Measurements from ENCODE around the gene ATP11A. TPM values are rescaled to one million over a fixed set of nuclear protein-coding genes. Genes with fewer than 3 reads are reported as not detected.
"Not testable (repeated sequence)": the region's sequence is repeated elsewhere in the genome, so short reads cannot be mapped to it uniquely, and the experiment has no call there.

Gene ATP11A
- total and polyA plus RNA-seq, 9 donors: 11.9 to 26.7 (median 21.3) TPM

DNA sequence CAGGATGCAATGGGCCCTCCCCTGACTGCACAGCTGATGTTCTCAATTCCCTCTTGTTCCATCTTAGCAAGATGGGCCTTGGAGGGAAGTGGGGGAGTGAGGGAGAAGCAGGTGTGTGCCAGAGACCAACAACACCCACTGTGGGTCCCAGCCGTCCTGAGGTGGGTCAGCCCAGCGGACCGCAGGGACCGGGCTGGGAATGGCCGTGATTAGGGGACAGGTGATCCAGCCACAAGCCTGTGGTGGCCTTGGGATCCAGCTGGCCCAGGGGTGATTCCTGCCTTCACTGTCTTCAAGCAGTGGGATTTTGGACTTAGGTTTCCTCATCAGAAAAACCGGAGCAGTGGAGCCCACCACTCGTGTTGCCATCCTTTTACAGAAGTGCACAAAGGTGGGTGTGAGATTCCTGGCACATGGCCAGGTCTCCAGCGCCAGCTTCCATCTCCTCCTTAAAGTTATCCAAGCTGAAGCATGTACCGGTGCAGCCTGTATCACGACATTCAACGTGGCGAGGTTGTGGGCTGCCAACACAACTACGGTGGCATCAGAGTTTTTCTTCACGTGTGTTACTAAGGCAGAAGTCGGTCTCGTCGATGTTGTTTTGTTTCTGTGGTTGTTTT is 9.0 kb upstream of the ATP11A start:
- H3K4me1 ChIP-seq (ENCODE audit: control insufficient read depth, insufficient read depth, low read length): no peaks in the 10 kb centered on the region
- no peak overlapping the region for H3K4me3 ChIP-seq (ENCODE audit: low read length)
- no peaks in the 10 kb centered on the region for H3K36me3 ChIP-seq (ENCODE audit: control insufficient read depth, insufficient read depth, low read length)
- no peaks in the 10 kb centered on the region for H3K9me3 ChIP-seq (replicated peaks; ENCODE audit: control insufficient read depth, low read depth, low read length)
- H3K27me3 ChIP-seq (ENCODE audit: control insufficient read depth, insufficient read depth, low read length): no peaks in the 10 kb centered on the region
- H3K27ac ChIP-seq (ENCODE audit: low read length): no peak overlapping the region
- no peak for DNase-seq
- WGBS (ENCODE audit: insufficient coverage): 87% methylated on average over 17 of the region's 17 CpGs

DNA sequence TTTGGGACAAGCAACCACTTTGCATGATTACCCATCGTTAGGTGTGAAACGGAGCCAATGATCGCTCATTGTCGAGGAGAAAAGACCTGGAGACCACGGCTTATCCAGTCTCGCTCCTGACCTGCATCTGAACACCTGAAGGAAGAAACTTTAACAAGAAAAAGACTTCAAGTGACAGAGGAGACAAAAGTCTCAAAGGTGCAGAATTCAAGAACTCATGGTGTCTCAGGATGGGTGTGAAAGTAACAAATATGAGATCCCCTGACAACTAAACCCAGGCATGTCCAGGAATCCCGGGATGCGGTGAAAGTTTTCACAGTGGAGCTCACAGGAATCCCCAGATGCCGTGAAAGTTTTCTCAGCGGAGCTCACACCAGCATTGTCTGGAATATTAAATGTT is 6.3 kb upstream of the ATP11A start:
- Histone ChIP-seq H3K27me3 (ENCODE audit: control insufficient read depth, insufficient read depth, low read length) (no peaks in the 10 kb centered on the region), H3K4me3 (ENCODE audit: low read length) (no peak overlapping the region), H3K9me3 (replicated peaks; ENCODE audit: control insufficient read depth, low read depth, low read length) (no peaks in the 10 kb centered on the region), H3K27ac (ENCODE audit: low read length) (no peak overlapping the region), H3K36me3 (ENCODE audit: control insufficient read depth, insufficient read depth, low read length) (no peaks in the 10 kb centered on the region), H3K4me1 (ENCODE audit: control insufficient read depth, insufficient read depth, low read length) (no peaks in the 10 kb centered on the region)
- DNase-seq: no peak
- 85% methylated on average over 5 of the region's 10 CpGs for WGBS (ENCODE audit: insufficient coverage)

DNA sequence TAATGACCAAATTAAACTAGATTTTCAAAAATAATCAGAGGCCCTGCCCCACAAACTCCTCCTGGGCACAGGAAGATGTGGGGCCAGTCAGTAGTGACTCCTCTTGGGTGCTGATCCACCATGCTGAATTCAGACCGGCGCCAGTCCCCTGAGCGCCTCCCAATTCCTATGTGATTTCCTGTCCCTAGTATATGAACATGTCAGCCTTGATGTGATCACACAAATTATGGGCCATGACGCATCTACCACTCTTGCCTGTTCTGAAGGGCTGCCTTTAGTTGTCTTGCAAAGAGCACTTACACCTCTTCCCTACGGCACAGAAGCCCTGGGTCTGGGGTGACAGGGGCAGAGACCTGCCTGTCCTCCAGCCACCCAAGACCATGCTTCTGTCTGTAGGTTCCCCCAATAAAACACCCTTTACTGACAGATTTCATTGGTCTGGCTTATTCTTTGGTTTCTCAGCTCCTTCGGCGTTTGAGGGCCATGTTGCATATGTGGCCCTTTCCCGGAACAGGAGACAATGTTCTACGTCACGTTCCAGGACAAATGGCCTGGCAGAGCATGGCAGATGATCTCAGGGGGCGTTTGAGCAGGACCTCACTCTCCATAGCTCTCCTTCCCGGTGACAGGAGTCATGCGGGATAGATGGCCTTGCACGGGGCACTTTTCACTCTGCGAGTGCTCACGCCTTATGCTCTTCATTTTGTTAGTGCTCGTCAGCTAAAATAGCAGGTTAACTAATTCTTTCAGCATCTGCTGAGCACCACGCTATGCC is 5.6 kb upstream of the ATP11A start:
- DNase-seq: no peak
- Histone ChIP-seq H3K36me3 (ENCODE audit: control insufficient read depth, insufficient read depth, low read length) (no peaks in the 10 kb centered on the region), H3K9me3 (replicated peaks; ENCODE audit: control insufficient read depth, low read depth, low read length) (no peaks in the 10 kb centered on the region), H3K27ac (ENCODE audit: low read length) (no peak overlapping the region), H3K4me1 (ENCODE audit: control insufficient read depth, insufficient read depth, low read length) (peaks cover 5% of the 10 kb centered on the region), H3K27me3 (ENCODE audit: control insufficient read depth, insufficient read depth, low read length) (no peaks in the 10 kb centered on the region), H3K4me3 (ENCODE audit: low read length) (no peak overlapping the region)
- 90% methylated on average over 18 of the region's 18 CpGs for WGBS (ENCODE audit: insufficient coverage)

DNA sequence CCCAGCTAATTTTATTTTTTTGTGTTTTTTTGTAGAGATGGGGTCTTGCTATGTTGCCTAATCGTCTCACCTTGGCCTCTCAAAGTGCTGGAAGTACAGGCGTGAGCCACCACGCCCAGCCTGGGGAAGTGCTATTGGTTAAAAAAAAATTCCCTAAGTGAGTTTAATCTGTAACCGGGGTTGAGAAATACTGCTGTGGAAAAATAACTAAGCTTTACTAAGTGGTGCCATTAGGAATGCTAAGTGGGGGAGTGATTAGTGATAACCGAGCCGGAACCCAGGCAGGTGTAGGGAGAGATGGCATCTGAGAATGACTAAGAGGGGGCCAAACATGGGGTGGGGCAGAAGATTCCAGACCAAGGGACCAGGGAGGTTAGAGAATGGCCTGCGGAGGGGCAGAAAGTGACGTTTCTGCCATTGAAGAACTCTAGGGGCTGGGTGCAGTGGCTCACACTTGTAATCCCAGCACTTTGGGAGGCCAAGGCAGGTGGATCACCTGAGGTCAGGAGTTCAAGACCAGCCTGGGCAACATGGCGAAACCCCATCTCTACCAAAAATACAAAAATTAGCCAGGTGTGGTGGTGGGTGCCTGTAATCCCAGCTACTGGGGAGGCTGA is 4.5 kb upstream of the ATP11A start:
- H3K4me1 ChIP-seq (ENCODE audit: control insufficient read depth, insufficient read depth, low read length); H3K4me3 ChIP-seq (ENCODE audit: low read length); H3K9me3 ChIP-seq (replicated peaks; ENCODE audit: control insufficient read depth, low read depth, low read length); H3K36me3 ChIP-seq (ENCODE audit: control insufficient read depth, insufficient read depth, low read length); DNase-seq; H3K27ac ChIP-seq (ENCODE audit: low read length); H3K27me3 ChIP-seq (ENCODE audit: control insufficient read depth, insufficient read depth, low read length): not testable (repeated sequence)
- 89% methylated on average over 8 of the region's 9 CpGs for WGBS (ENCODE audit: insufficient coverage)

DNA sequence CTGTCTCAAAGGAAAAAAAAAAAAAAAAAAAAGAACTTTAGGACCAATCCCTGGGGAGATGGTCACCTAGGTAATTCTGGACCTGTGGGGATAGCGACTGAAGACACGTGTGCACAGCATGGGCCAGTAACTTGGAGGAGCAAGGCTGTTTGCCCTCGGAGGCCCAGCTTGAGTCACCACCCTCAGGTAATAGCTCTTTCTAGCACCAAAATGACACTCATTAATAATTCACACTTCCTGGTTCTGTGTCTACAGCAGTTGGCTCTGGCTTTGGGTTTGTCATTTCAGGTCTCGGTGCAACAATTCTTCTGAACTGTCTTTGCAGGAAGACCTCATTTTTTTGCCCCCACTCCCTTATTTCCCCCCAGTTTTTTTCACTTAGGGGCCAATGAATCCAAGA is 3.9 kb upstream of the ATP11A start:
- no peak for DNase-seq
- peaks cover 7% of the 10 kb centered on the region for H3K4me1 ChIP-seq (ENCODE audit: control insufficient read depth, insufficient read depth, low read length)
- no peak overlapping the region for H3K27ac ChIP-seq (ENCODE audit: low read length)
- no peaks in the 10 kb centered on the region for H3K36me3 ChIP-seq (ENCODE audit: control insufficient read depth, insufficient read depth, low read length)
- no peaks in the 10 kb centered on the region for H3K9me3 ChIP-seq (replicated peaks; ENCODE audit: control insufficient read depth, low read depth, low read length)
- no peak overlapping the region for H3K4me3 ChIP-seq (ENCODE audit: low read length)
- 67% methylated on average over 2 of the region's 4 CpGs for WGBS (ENCODE audit: insufficient coverage)
- H3K27me3 ChIP-seq (ENCODE audit: control insufficient read depth, insufficient read depth, low read length): no peaks in the 10 kb centered on the region

DNA sequence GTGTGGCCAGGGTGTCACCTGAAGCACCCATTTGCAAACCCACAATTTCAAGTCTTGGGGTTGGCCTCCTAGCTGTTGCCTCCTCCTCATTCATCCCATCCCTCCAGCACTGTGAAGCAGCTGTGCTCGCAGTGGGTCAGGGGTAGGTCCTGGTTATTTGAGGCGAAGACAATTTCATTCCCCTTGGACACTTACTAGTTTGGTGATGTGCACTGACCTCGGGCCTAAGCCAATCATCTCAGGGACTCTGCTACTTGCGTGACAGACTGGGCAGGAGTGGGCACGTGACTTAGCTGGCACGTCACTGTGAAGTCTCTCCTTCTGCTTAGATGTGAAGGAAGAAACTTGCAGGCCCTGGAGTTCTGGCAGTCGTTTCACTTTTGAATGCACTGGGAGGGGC is 3.5 kb upstream of the ATP11A start:
- Histone ChIP-seq H3K27ac (ENCODE audit: low read length) (no peak overlapping the region), H3K9me3 (replicated peaks; ENCODE audit: control insufficient read depth, low read depth, low read length) (no peaks in the 10 kb centered on the region)
- 94% methylated on average over 3 of the region's 7 CpGs for WGBS (ENCODE audit: insufficient coverage)

DNA sequence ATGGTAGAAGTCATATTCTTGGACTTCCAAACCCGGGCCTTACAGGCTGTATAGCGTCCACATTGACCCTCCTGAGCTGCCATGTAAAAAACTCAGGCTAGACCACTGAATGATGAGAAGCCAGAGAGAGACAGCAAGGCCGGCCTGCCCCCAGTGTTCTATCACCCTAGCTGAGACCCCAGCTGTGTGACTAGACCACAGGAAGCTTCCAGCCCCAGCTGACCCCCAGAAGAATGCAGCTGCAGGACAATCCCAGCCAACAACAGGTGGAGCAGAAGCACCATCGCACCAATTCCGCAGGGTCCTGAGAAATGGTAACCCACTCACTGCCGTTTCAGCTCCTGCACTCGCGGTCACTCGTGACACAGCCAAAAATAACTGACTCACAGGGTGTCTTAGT is 2.9 kb upstream of the ATP11A start:
- no peak overlapping the region for H3K27ac ChIP-seq (ENCODE audit: low read length)
- no peaks in the 10 kb centered on the region for H3K36me3 ChIP-seq (ENCODE audit: control insufficient read depth, insufficient read depth, low read length)
- peaks cover 4% of the 10 kb centered on the region for H3K27me3 ChIP-seq (ENCODE audit: control insufficient read depth, insufficient read depth, low read length)
- 66% methylated on average over 9 of the region's 9 CpGs for WGBS (ENCODE audit: insufficient coverage)
- H3K4me3 ChIP-seq (ENCODE audit: low read length): no peak overlapping the region
- DNase-seq: no peak
- H3K4me1 ChIP-seq (ENCODE audit: control insufficient read depth, insufficient read depth, low read length): peaks cover 18% of the 10 kb centered on the region
- H3K9me3 ChIP-seq (replicated peaks; ENCODE audit: control insufficient read depth, low read depth, low read length): no peaks in the 10 kb centered on the region

More for the DNA sequence above, 3.5 kb upstream of the ATP11A start:
- H3K4me1 ChIP-seq (ENCODE audit: control insufficient read depth, insufficient read depth, low read length): peaks cover 12% of the 10 kb centered on the region
- H3K36me3 ChIP-seq (ENCODE audit: control insufficient read depth, insufficient read depth, low read length): no peaks in the 10 kb centered on the region
- no peak for DNase-seq
- no peak overlapping the region for H3K4me3 ChIP-seq (ENCODE audit: low read length)
- no peaks in the 10 kb centered on the region for H3K27me3 ChIP-seq (ENCODE audit: control insufficient read depth, insufficient read depth, low read length)

DNA sequence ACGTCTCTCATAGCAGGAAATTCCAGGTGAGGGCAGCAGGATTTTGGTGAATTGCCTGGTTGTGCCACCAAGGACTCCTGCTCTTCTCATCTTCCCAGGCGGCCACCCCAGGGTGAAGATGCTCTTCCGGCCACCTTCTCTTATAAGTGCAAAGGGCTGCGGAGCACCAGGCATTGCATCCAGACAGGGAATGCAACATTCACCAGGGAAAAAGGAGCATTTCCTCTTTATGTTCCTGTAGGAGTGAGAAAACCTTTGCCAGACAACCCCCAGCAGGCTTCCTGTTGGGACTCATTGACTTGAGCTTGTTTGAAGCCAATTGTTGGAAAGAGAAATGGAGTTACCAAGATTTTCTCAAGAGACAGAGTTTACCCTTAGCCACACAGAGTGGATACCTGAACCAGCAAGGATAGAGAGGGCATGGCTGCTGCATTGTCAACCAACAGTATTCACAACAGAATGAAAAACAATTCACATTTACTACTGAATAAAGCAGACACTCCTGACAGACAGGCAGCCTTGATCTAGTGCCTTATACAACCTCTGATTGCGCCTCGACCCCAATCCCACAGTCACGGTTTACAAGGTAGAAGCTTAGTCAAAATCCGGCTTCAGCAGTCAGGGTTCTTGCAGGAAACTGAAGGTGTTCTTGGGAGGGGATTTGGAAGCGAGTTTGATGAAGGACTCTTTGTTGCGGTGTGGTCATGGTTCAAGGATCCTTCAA is 1.8 kb upstream of the ATP11A start:
- Histone ChIP-seq H3K9me3 (replicated peaks; ENCODE audit: control insufficient read depth, low read depth, low read length) (no peaks in the 10 kb centered on the region), H3K27me3 (ENCODE audit: control insufficient read depth, insufficient read depth, low read length) (peaks cover 7% of the 10 kb centered on the region), H3K36me3 (ENCODE audit: control insufficient read depth, insufficient read depth, low read length) (no peaks in the 10 kb centered on the region), H3K4me1 (ENCODE audit: control insufficient read depth, insufficient read depth, low read length) (peaks cover 22% of the 10 kb centered on the region), H3K27ac (ENCODE audit: low read length) (no peak overlapping the region), H3K4me3 (ENCODE audit: low read length) (no peak overlapping the region)
- 61% methylated on average over 7 of the region's 10 CpGs for WGBS (ENCODE audit: insufficient coverage)
- no peak for DNase-seq

DNA sequence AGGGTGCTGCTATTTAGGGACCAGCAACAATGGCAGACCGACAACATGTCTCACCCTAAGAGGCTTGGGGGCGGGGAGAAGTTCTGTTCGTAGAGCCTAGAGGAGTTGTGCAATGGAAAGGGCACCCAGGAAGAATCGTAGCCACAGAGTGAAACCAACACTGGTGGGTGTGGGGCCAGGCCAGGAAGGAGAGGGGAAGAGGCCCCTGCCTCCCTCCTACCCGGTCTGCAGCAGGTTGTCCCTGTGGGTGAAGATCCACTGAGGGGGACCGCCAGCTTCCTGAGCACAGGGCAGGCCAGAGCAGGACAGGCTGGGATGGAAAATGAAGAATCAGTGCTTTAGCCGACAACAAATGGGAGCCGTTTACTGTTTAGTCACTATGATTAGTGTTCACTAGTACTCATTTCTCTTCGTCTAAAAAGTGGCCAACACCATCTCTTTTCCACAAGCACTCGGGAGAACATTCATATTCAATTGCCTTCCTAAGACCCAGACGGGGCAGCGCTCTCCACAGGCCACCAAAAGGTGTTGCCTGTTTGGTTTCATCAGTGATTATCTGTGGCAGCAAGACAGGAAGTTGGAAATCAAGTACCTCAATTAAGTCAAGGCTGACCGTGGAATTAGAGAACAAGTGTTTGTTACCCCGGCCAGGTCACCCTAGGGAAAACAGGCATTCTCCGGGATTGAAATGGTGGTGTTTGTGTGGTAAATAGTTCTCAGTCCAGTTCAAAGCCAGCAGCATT is 1.1 kb upstream of the ATP11A start:
- H3K27me3 ChIP-seq (ENCODE audit: control insufficient read depth, insufficient read depth, low read length): peaks cover 7% of the 10 kb centered on the region
- no peaks in the 10 kb centered on the region for H3K9me3 ChIP-seq (replicated peaks; ENCODE audit: control insufficient read depth, low read depth, low read length)
- WGBS (ENCODE audit: insufficient coverage): 42% methylated on average over 10 of the region's 15 CpGs
- H3K4me1 ChIP-seq (ENCODE audit: control insufficient read depth, insufficient read depth, low read length): peaks cover 26% of the 10 kb centered on the region
- H3K27ac ChIP-seq (ENCODE audit: low read length): peak overlapping the region; percentile 88
- H3K4me3 ChIP-seq (ENCODE audit: low read length): peak overlapping the region; percentile 71
- no peaks in the 10 kb centered on the region for H3K36me3 ChIP-seq (ENCODE audit: control insufficient read depth, insufficient read depth, low read length)
- peak; percentile 56 for DNase-seq
